ENCODE results near the gene VAMP1. TPM values are rescaled to one million over a fixed set of nuclear protein-coding genes. Genes with fewer than 3 reads are reported as not detected.

VAMP1 gene
- total and polyA plus RNA-seq, 10 of the 15 experiments (the other 5 are each of a cell fraction or from before 2014, with no cell fraction given), result 4.8 to 123 (median 27.5) TPM

GRCh38 chr12:6461401-6462233, 8.9 kb downstream of the VAMP1 start (continued):
- TF ChIP-seq, protein P1, sequence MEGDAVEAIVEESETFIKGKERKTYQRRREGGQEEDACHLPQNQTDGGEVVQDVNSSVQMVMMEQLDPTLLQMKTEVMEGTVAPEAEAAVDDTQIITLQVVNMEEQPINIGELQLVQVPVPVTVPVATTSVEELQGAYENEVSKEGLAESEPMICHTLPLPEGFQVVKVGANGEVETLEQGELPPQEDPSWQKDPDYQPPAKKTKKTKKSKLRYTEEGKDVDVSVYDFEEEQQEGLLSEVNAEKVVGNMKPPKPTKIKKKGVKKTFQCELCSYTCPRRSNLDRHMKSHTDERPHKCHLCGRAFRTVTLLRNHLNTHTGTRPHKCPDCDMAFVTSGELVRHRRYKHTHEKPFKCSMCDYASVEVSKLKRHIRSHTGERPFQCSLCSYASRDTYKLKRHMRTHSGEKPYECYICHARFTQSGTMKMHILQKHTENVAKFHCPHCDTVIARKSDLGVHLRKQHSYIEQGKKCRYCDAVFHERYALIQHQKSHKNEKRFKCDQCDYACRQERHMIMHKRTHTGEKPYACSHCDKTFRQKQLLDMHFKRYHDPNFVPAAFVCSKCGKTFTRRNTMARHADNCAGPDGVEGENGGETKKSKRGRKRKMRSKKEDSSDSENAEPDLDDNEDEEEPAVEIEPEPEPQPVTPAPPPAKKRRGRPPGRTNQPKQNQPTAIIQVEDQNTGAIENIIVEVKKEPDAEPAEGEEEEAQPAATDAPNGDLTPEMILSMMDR (IDR thresholded peaks at IDR 0.05 in 2 of 3, conservative IDR thresholded peaks at IDR 0.05 in 1 of 3; ENCODE audit: control insufficient read depth in 2 of 3, extremely low read depth in 1 of 3, insufficient read depth in 1 of 3, low read depth in 3 of 3, low read length in 3 of 3), result no peak
- no peak for TF ChIP-seq KDM1A (IDR thresholded peaks at IDR 0.05; ENCODE audit: borderline replicate concordance)
- TF ChIP-seq BACH1 (IDR thresholded peaks at IDR 0.05; ENCODE audit: borderline replicate concordance), result peak; percentile 76; the same call in 1 of the 2 replicates
- no peak for TF ChIP-seq CHD1 (IDR thresholded peaks at IDR 0.05; ENCODE audit: low read depth, low read length)
- 0 out of 2 replicates have a peak, but pooled peaks have one; percentile 24 for TF ChIP-seq ASH2L (IDR thresholded peaks at IDR 0.05; ENCODE audit: borderline replicate concordance, low read depth)
- TF ChIP-seq MEF2A (IDR thresholded peaks at IDR 0.05; ENCODE audit: insufficient read depth, low read depth, low read length), result peak; percentile 47; the same call in 1 of the 2 replicates
- TF ChIP-seq NR2F1 (conservative IDR thresholded peaks at IDR 0.05), result peak; percentile 40; the same call in 1 of the 2 replicates
- TF ChIP-seq MLLT1 (IDR thresholded peaks at IDR 0.05), result peak; percentile 66; the same call in 1 of the 2 replicates
- peak; percentile 96 for TF ChIP-seq DPF2 (IDR thresholded peaks at IDR 0.05)
- no peak for TF ChIP-seq CBX5 (IDR thresholded peaks at IDR 0.05; ENCODE audit: low read depth)
- TF ChIP-seq SIN3A (IDR thresholded peaks at IDR 0.05; ENCODE audit: low read depth, low read length), result no peak
- TF ChIP-seq TAF1 (IDR thresholded peaks at IDR 0.05; ENCODE audit: borderline replicate concordance, low read depth, low read length), result peak; percentile 72; the same call in 1 of the 2 replicates
- TF ChIP-seq ZNF274 (IDR thresholded peaks at IDR 0.05; ENCODE audit: insufficient read depth, insufficient read length), result no peak
- TF ChIP-seq, protein P2, sequence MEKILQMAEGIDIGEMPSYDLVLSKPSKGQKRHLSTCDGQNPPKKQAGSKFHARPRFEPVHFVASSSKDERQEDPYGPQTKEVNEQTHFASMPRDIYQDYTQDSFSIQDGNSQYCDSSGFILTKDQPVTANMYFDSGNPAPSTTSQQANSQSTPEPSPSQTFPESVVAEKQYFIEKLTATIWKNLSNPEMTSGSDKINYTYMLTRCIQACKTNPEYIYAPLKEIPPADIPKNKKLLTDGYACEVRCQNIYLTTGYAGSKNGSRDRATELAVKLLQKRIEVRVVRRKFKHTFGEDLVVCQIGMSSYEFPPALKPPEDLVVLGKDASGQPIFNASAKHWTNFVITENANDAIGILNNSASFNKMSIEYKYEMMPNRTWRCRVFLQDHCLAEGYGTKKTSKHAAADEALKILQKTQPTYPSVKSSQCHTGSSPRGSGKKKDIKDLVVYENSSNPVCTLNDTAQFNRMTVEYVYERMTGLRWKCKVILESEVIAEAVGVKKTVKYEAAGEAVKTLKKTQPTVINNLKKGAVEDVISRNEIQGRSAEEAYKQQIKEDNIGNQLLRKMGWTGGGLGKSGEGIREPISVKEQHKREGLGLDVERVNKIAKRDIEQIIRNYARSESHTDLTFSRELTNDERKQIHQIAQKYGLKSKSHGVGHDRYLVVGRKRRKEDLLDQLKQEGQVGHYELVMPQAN (conservative IDR thresholded peaks at IDR 0.05), result peak; percentile 43; the same call in 1 of the 2 replicates
- peak; percentile 75 for TF ChIP-seq RAD51 (IDR thresholded peaks at IDR 0.05)
- TF ChIP-seq POLR2AphosphoS2 (IDR thresholded peaks at IDR 0.05; ENCODE audit: low read depth, low read length), result no peak; the same call in 1 of the 2 replicates
- TF ChIP-seq, protein P3, sequence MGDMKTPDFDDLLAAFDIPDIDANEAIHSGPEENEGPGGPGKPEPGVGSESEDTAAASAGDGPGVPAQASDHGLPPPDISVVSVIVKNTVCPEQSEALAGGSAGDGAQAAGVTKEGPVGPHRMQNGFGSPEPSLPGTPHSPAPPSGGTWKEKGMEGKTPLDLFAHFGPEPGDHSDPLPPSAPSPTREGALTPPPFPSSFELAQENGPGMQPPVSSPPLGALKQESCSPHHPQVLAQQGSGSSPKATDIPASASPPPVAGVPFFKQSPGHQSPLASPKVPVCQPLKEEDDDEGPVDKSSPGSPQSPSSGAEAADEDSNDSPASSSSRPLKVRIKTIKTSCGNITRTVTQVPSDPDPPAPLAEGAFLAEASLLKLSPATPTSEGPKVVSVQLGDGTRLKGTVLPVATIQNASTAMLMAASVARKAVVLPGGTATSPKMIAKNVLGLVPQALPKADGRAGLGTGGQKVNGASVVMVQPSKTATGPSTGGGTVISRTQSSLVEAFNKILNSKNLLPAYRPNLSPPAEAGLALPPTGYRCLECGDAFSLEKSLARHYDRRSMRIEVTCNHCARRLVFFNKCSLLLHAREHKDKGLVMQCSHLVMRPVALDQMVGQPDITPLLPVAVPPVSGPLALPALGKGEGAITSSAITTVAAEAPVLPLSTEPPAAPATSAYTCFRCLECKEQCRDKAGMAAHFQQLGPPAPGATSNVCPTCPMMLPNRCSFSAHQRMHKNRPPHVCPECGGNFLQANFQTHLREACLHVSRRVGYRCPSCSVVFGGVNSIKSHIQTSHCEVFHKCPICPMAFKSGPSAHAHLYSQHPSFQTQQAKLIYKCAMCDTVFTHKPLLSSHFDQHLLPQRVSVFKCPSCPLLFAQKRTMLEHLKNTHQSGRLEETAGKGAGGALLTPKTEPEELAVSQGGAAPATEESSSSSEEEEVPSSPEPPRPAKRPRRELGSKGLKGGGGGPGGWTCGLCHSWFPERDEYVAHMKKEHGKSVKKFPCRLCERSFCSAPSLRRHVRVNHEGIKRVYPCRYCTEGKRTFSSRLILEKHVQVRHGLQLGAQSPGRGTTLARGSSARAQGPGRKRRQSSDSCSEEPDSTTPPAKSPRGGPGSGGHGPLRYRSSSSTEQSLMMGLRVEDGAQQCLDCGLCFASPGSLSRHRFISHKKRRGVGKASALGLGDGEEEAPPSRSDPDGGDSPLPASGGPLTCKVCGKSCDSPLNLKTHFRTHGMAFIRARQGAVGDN (IDR thresholded peaks at IDR 0.05), result peak; percentile 100
- peak in 1 of 2 experiments; percentile 44; a peak in 1 of 4 replicates for TF ChIP-seq SRF (IDR thresholded peaks at IDR 0.05; ENCODE audit: low read depth in 2 of 2, low read length in 2 of 2)
